GM12878 (cell line): ENCODE data around the gene PPP1R9B. TPM values are rescaled to one million over a fixed set of nuclear protein-coding genes. Genes with fewer than 3 reads are reported as not detected.

Experiments
- ATF3 ChIP-seq: IDR thresholded peaks from 2 replicates; pipeline ENCODE4 v1.6.1; 2011; ENCODE audit warnings: low read depth, mild to moderate bottlenecking, low read length, moderate library complexity, borderline replicate concordance; ENCODE audit errors: extremely low read depth
- CBX5 ChIP-seq: sonication (generic); IDR thresholded peaks from 2 replicates; pipeline ENCODE4 v1.6.1; 2016; ENCODE audit warnings: low read depth, moderate library complexity, mild to moderate bottlenecking, inconsistent platforms
- CHD4 ChIP-seq: fragments of 200-600 bp; sonication (generic); IDR thresholded peaks from 2 replicates; pipeline ENCODE4 v1.6.1; 2016; ENCODE audit warnings: mild to moderate bottlenecking
- CREM ChIP-seq: IDR thresholded peaks from 2 replicates; pipeline ENCODE4 v1.6.1; 2014; ENCODE audit warnings: antibody characterized with exemption, low read depth
- EED ChIP-seq: sonication (generic); IDR thresholded peaks from 2 replicates; pipeline ENCODE4 v1.6.1; 2016; ENCODE audit warnings: antibody characterized with exemption, low read depth
- EP300 ChIP-seq, 2 experiments: fragments of 150-350 bp in 1 of 2; IDR thresholded peaks; 2 replicates each; pipeline ENCODE4 v1.6.1; 2011 to 2012; ENCODE audit warnings: low read depth in 2 of 2, low read length in 2 of 2, borderline replicate concordance in 1 of 2, improper control_type of control experiment in 1 of 2, inconsistent platforms in 1 of 2; ENCODE audit not compliant: control insufficient read depth in 1 of 2
- FOXM1 ChIP-seq: IDR thresholded peaks from 2 replicates; pipeline ENCODE4 v1.6.1; 2012; ENCODE audit warnings: low read depth, mild to moderate bottlenecking, inconsistent platforms, low read length, moderate library complexity
- IRF5 ChIP-seq: fragments of 450-650 bp; IDR thresholded peaks from 2 replicates; pipeline ENCODE4 v1.6.1; 2017; ENCODE audit warnings: borderline replicate concordance
- JUND ChIP-seq: IDR thresholded peaks from 2 replicates; pipeline ENCODE4 v1.6.1; 2012; ENCODE audit warnings: low read depth, mild to moderate bottlenecking, low read length, improper control_type of control experiment, moderate library complexity
- KAT2A ChIP-seq: conservative IDR thresholded peaks from 2 replicates; pipeline ENCODE4 v1.6.1; 2011; ENCODE audit warnings: low read depth, low read length; ENCODE audit not compliant: control insufficient read depth
- MLLT1 ChIP-seq: fragments of 450-650 bp; IDR thresholded peaks from 2 replicates; pipeline ENCODE4 v1.6.1; 2016; ENCODE audit warnings: mild to moderate bottlenecking
- MTA2 ChIP-seq: fragments of 450-650 bp; IDR thresholded peaks from 2 replicates; pipeline ENCODE4 v1.6.1; 2016; ENCODE audit warnings: low read depth, mild to moderate bottlenecking, moderate library complexity
- NBN ChIP-seq: fragments of 450-650 bp; IDR thresholded peaks from 2 replicates; pipeline ENCODE4 v1.6.1; 2016
- NFXL1 ChIP-seq: fragments of 450-650 bp; IDR thresholded peaks from 2 replicates; pipeline ENCODE4 v1.6.1; 2017; ENCODE audit warnings: antibody characterized with exemption, mild to moderate bottlenecking, borderline replicate concordance
- NR2F1 ChIP-seq: fragments of 450-650 bp; conservative IDR thresholded peaks from 2 replicates; pipeline ENCODE4 v1.6.1; 2017; ENCODE audit warnings: mild to moderate bottlenecking
- PAX5 ChIP-seq: IDR thresholded peaks from 2 replicates; pipeline ENCODE4 v1.6.1; 2011; ENCODE audit warnings: low read depth, low read length, borderline replicate concordance
- POLR2AphosphoS5 ChIP-seq: IDR thresholded peaks from 2 replicates; pipeline ENCODE4 v1.6.1; 2011; ENCODE audit warnings: mild to moderate bottlenecking, low read length, inconsistent platforms
- SIX5 ChIP-seq: IDR thresholded peaks from 2 replicates; pipeline ENCODE4 v1.6.1; 2011; ENCODE audit warnings: mild to moderate bottlenecking, low read depth, low read length, moderate library complexity; ENCODE audit not compliant: severe bottlenecking
- SKIL ChIP-seq: fragments of 450-650 bp; IDR thresholded peaks from 2 replicates; pipeline ENCODE4 v1.6.1; 2017; ENCODE audit warnings: mild to moderate bottlenecking, low read depth, inconsistent platforms; ENCODE audit not compliant: poor library complexity, severe bottlenecking
- SREBF1 ChIP-seq: IDR thresholded peaks from 2 replicates; pipeline ENCODE4 v1.6.1; 2012; ENCODE audit warnings: mild to moderate bottlenecking, low read length
- STAT1 ChIP-seq: fragments of 450-650 bp; conservative IDR thresholded peaks from 2 replicates; pipeline ENCODE4 v1.6.1; 2014; ENCODE audit warnings: antibody characterized with exemption, mild to moderate bottlenecking
- SUPT20H ChIP-seq: IDR thresholded peaks from 2 replicates; pipeline ENCODE4 v1.6.1; 2011; ENCODE audit warnings: low read depth, mild to moderate bottlenecking, low read length, moderate library complexity, borderline replicate concordance; ENCODE audit not compliant: control insufficient read depth
- TARDBP ChIP-seq: IDR thresholded peaks from 2 replicates; pipeline ENCODE4 v1.6.1; 2016; ENCODE audit warnings: borderline replicate concordance
- USF2 ChIP-seq: IDR thresholded peaks from 2 replicates; pipeline ENCODE4 v1.6.1; 2011; ENCODE audit warnings: low read depth, low read length, improper control_type of control experiment, borderline replicate concordance
- ZSCAN29 ChIP-seq: fragments of 450-650 bp; IDR thresholded peaks from 2 replicates; pipeline ENCODE4 v1.6.1; 2017; ENCODE audit warnings: mild to moderate bottlenecking, moderate library complexity
- polyA plus RNA-seq, 11 experiments: library from polyadenylated mRNA; depleted of rRNA in 4 of 11; unstranded in 6 of 11; stranded (reverse) in 5 of 11; fragments of >200 nt; fragmentation: Nextera tagmentation in 4 of 11; fragmentation: Illumina TruSeq in 1 of 11; extraction: Ambion mirVana in 4 of 11; extraction: Trizol in 1 of 11; gene quantifications; 1 replicate in 1 of 11; 2 replicates in 10 of 11; pipeline versions ENCODE4 v1.2.1 to v1.2.3, GENCODE V29; 2011 to 2016; ENCODE audit warnings: inconsistent platforms in 2 of 11, missing spikeins in 2 of 11, low read depth in 1 of 11
- total RNA-seq, 4 experiments: library from RNA; depleted of rRNA in 3 of 4; stranded (reverse); fragments of >200 nt in 3 of 4; fragmentation: Illumina TruSeq in 1 of 4; extraction: Trizol in 1 of 4; gene quantifications; 2 replicates each; pipeline versions ENCODE4 v1.2.1 to v1.2.3, GENCODE V29; 2013 to 2021

Gene PPP1R9B
- total and polyA plus RNA-seq, 10 of the 15 experiments (the other 5 are each of a cell fraction or from before 2014, with no cell fraction given) = 0.20 to 107 (median 37.5) TPM

GRCh38 chr17:50148226-50149090 is 2.0 kb downstream of the PPP1R9B start (continued):
- TF ChIP-seq SKIL = peak; percentile 95
- TF ChIP-seq IRF5 = no peak
- no peak for TF ChIP-seq ATF3
- TF ChIP-seq STAT1 = no peak
- TF ChIP-seq USF2 = peak; percentile 71
- peak; percentile 83 for TF ChIP-seq NR2F1
- no peak for TF ChIP-seq KAT2A
- no peak; the same call in 1 of the 2 replicates for TF ChIP-seq JUND
- peak; percentile 91 for TF ChIP-seq MTA2
- TF ChIP-seq EP300 (IDR thresholded peaks at IDR 0.05; ENCODE audit: borderline replicate concordance in 1 of 2, control insufficient read depth in 1 of 2, low read depth in 2 of 2, low read length in 2 of 2) = peak; percentile 84 to 86
- TF ChIP-seq EED = peak; percentile 97
- TF ChIP-seq CBX5 = no peak
- no peak for TF ChIP-seq CHD4
- peak; percentile 84; the same call in 1 of the 2 replicates for TF ChIP-seq PAX5
- peak; percentile 73 for TF ChIP-seq MLLT1
- TF ChIP-seq NBN = peak; percentile 90
- TF ChIP-seq ZSCAN29 = no peak
- TF ChIP-seq POLR2AphosphoS5 = peak; percentile 73
- TF ChIP-seq SREBF1 = no peak
- no peak for TF ChIP-seq SUPT20H
- TF ChIP-seq FOXM1 = no peak
- peak; percentile 74 for TF ChIP-seq CREM
- no peak for TF ChIP-seq TARDBP
- no peak for TF ChIP-seq NFXL1
- no peak for TF ChIP-seq SIX5
